ENCODE results near the gene MKI67. TPM values are rescaled to one million over a fixed set of nuclear protein-coding genes. Genes with fewer than 3 reads are reported as not detected.
"Not testable (repeated sequence)": the region's sequence is repeated elsewhere in the genome, so short reads cannot be mapped to it uniquely, and the experiment has no call there.

Gene MKI67
- total RNA-seq, 1 donor from 2014 or later = 45.7 TPM

- H3K4me3 Mint-ChIP-seq (ENCODE audit: low read depth) = no peak overlapping the region
- no peaks in the 10 kb centered on the region for H3K9me3 Mint-ChIP-seq (ENCODE audit: low read depth)
- H3K27ac Mint-ChIP-seq = no peak overlapping the region
- H3K4me1 Mint-ChIP-seq (ENCODE audit: low read depth) = no peaks in the 10 kb centered on the region
- peaks cover 14% of the 10 kb centered on the region for H3K36me3 Mint-ChIP-seq (ENCODE audit: insufficient read depth)
- H3K27me3 Mint-ChIP-seq = no peaks in the 10 kb centered on the region
- no peak for TF ChIP-seq CTCF (IDR thresholded peaks at IDR 0.05; ENCODE audit: unreplicated experiment)
- DNase-seq (ENCODE audit: low spot score, unreplicated experiment) = no peak
Measured at GRCh38 chr10:128098631-128099030, 27.6 kb downstream of the MKI67 start.

GRCh38 chr10:128097783-128098182 is 28.4 kb downstream of the MKI67 start:
- Mint-ChIP-seq H3K4me1 (ENCODE audit: low read depth) (no peaks in the 10 kb centered on the region), H3K27ac (no peak overlapping the region), H3K9me3 (ENCODE audit: low read depth) (no peaks in the 10 kb centered on the region), H3K27me3 (no peaks in the 10 kb centered on the region), H3K36me3 (ENCODE audit: insufficient read depth) (peaks cover 12% of the 10 kb centered on the region), H3K4me3 (ENCODE audit: low read depth) (no peak overlapping the region)
- DNase-seq (ENCODE audit: low spot score, unreplicated experiment) = no peak
- no peak for TF ChIP-seq CTCF (IDR thresholded peaks at IDR 0.05; ENCODE audit: unreplicated experiment)

GRCh38 chr10:128096486-128097199 is 29.6 kb downstream of the MKI67 start:
- Mint-ChIP-seq H3K9me3 (ENCODE audit: low read depth) (no peaks in the 10 kb centered on the region), H3K27me3 (no peaks in the 10 kb centered on the region), H3K36me3 (ENCODE audit: insufficient read depth) (peaks cover 12% of the 10 kb centered on the region), H3K4me3 (ENCODE audit: low read depth) (no peak overlapping the region), H3K4me1 (ENCODE audit: low read depth) (no peaks in the 10 kb centered on the region), H3K27ac (no peak overlapping the region)
- no peak for DNase-seq (ENCODE audit: low spot score, unreplicated experiment)
- TF ChIP-seq CTCF (IDR thresholded peaks at IDR 0.05; ENCODE audit: unreplicated experiment) = no peak

- Mint-ChIP-seq H3K27ac (no peak overlapping the region), H3K27me3 (no peaks in the 10 kb centered on the region), H3K36me3 (ENCODE audit: insufficient read depth) (peaks cover 9% of the 10 kb centered on the region), H3K9me3 (ENCODE audit: low read depth) (no peaks in the 10 kb centered on the region), H3K4me1 (ENCODE audit: low read depth) (no peaks in the 10 kb centered on the region), H3K4me3 (ENCODE audit: low read depth) (no peak overlapping the region)
- DNase-seq (ENCODE audit: low spot score, unreplicated experiment) = no peak
- no peak for TF ChIP-seq CTCF (IDR thresholded peaks at IDR 0.05; ENCODE audit: unreplicated experiment)
Measured at GRCh38 chr10:128095753-128096469, 30.3 kb downstream of the MKI67 start.

GRCh38 chr10:128095027-128095752 is 31.0 kb downstream of the MKI67 start:
- H3K27me3 Mint-ChIP-seq = peaks cover 4% of the 10 kb centered on the region
- no peaks in the 10 kb centered on the region for H3K4me1 Mint-ChIP-seq (ENCODE audit: low read depth)
- no peak for TF ChIP-seq CTCF (IDR thresholded peaks at IDR 0.05; ENCODE audit: unreplicated experiment)
- no peak overlapping the region for H3K4me3 Mint-ChIP-seq (ENCODE audit: low read depth)
- H3K9me3 Mint-ChIP-seq (ENCODE audit: low read depth) = no peaks in the 10 kb centered on the region
- H3K27ac Mint-ChIP-seq = no peak overlapping the region
- DNase-seq (ENCODE audit: low spot score, unreplicated experiment) = no peak
- peaks cover 8% of the 10 kb centered on the region for H3K36me3 Mint-ChIP-seq (ENCODE audit: insufficient read depth)

- not testable (repeated sequence) for DNase-seq (ENCODE audit: low spot score, unreplicated experiment); H3K27ac Mint-ChIP-seq; H3K4me1 Mint-ChIP-seq (ENCODE audit: low read depth); H3K27me3 Mint-ChIP-seq; H3K9me3 Mint-ChIP-seq (ENCODE audit: low read depth); H3K36me3 Mint-ChIP-seq (ENCODE audit: insufficient read depth); H3K4me3 Mint-ChIP-seq (ENCODE audit: low read depth)
Measured at GRCh38 chr10:128094596-128094995, 31.6 kb downstream of the MKI67 start.
